Left ventricle myocardium inferior (tissue), 1 donor: ENCODE results near the gene ABCA7. TPM values are rescaled to one million over a fixed set of nuclear protein-coding genes. Genes with fewer than 3 reads are reported as not detected.

Experiments
- DNase-seq: peaks from one replicate; pipeline ENCODE4 v3.0.0-alpha.2; 2020
- H3K27ac ChIP-seq: fragments of 200-600 bp; replicated peaks from 2 replicates; pipeline ENCODE4 v1.8.0; 2021
- H3K27me3 ChIP-seq: fragments of 200-600 bp; 2 replicates; pipeline ENCODE4 v1.8.0; 2021; ENCODE audit warnings: low read depth
- H3K36me3 ChIP-seq: fragments of 200-600 bp; 2 replicates; pipeline ENCODE4 v1.8.0; 2021
- H3K4me1 ChIP-seq: fragments of 200-600 bp; 2 replicates; pipeline ENCODE4 v1.8.0; 2021
- H3K4me3 ChIP-seq: fragments of 200-600 bp; 2 replicates; pipeline ENCODE4 v1.8.0; 2021; ENCODE audit warnings: mild to moderate bottlenecking, moderate library complexity
- H3K9me3 ChIP-seq: fragments of 200-600 bp; replicated peaks from 2 replicates; pipeline ENCODE4 v1.8.0; 2021
- intact Hi-C: fragments of 100-400 bp; cut with micrococcal nuclease; formaldehyde crosslinking; loops from one replicate; pipeline ENCODE4 v1.11.0; 2022
- total RNA-seq: library from RNA; stranded (reverse); fragmentation: NEBNext Ultra II Directional; extraction: Animal tissue kit (Norgen Biotek cat#: 25700); gene quantifications from one replicate; pipeline ENCODE4 v1.2.1, GENCODE V29; 2021
- TF ChIP-seq, protein P1 (sequence below): fragments of 200-600 bp; IDR thresholded peaks from 2 replicates; pipeline ENCODE4 v1.8.0; 2021; ENCODE audit warnings: antibody characterized with exemption, mild to moderate bottlenecking, borderline replicate concordance
- donor health status: DM: no; HTN: yes; CAD: no; lungs with severe emphysema.

The ABCA7 gene
- total RNA-seq, 1 donor from 2014 or later: 9.3 TPM

DNA sequence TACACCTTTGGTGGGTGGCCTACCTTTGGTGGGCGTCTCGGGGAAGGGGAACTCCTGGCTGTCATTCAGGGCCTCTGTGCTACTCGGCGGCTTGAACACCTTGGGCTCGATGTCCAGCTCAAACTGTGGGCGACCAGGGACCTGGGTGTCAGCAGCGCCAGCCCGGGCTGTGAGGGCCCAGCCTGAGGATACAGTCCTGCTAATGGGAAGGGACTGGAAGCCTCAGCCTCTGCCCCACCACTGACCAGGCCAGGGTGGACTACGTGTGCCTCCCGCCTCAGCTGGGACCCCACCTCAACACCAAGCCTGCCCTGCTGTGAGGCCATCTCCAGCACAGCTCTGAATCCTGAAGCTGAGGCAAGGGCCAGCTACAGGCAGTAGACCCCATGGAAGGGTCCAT is 26.7 kb upstream of the ABCA7 start:
- Histone ChIP-seq H3K9me3 (no peaks in the 10 kb centered on the region), H3K27ac (no peak overlapping the region), H3K4me3 (no peak overlapping the region), H3K27me3 (no peaks in the 10 kb centered on the region), H3K36me3 (peaks cover 56% of the 10 kb centered on the region), H3K4me1 (peaks cover 55% of the 10 kb centered on the region)
- TF ChIP-seq, protein P1, sequence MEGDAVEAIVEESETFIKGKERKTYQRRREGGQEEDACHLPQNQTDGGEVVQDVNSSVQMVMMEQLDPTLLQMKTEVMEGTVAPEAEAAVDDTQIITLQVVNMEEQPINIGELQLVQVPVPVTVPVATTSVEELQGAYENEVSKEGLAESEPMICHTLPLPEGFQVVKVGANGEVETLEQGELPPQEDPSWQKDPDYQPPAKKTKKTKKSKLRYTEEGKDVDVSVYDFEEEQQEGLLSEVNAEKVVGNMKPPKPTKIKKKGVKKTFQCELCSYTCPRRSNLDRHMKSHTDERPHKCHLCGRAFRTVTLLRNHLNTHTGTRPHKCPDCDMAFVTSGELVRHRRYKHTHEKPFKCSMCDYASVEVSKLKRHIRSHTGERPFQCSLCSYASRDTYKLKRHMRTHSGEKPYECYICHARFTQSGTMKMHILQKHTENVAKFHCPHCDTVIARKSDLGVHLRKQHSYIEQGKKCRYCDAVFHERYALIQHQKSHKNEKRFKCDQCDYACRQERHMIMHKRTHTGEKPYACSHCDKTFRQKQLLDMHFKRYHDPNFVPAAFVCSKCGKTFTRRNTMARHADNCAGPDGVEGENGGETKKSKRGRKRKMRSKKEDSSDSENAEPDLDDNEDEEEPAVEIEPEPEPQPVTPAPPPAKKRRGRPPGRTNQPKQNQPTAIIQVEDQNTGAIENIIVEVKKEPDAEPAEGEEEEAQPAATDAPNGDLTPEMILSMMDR: no peak
- intact Hi-C loops: no loop called here
- DNase-seq: no peak

DNA sequence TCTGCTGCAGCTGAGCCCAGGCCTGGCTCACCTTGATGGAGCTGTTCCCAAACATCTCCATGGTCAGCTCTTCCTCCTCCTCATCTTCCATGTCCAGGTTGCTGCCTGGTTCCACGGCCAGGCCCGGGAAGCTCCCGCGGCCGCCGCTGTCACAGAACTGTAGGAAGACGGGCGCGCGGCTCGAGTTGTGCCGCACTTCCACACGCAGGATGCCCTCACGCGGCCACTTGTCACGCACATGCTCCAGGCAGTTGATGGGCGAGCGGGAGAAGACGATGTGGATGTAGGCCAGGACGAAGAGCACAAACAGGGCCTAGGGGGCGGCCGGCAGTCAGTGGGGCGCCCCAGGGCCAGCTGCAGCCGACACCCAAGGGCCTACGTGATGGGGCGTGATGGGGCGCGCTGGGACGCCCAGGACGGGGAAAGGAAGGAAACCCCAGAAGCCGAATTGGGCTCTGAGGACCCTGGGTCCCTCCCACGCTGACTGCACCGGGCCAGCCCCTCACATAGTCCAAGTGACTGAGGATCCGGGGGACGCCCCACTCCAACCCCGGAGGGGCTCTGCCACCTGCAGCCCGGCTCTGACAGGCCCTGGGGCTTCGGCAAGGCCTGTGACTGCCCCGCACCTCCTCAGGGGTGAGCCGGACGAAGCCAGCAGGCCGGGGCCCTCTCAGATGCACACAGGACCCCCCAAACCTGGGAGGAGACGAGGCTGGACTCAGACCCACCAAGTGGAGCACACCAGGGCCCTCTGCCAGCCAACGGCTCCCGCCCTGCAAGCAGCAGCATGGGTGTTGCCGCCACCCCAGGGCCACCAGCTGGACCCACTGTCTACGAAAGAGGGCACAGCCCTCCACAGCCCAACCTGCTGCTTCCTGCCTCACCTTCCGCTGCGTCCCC is 25.5 kb upstream of the ABCA7 start:
- Histone ChIP-seq H3K4me3 (no peak overlapping the region), H3K36me3 (peaks cover 50% of the 10 kb centered on the region), H3K4me1 (peaks cover 67% of the 10 kb centered on the region), H3K27ac (no peak overlapping the region), H3K9me3 (no peaks in the 10 kb centered on the region), H3K27me3 (no peaks in the 10 kb centered on the region)
- TF ChIP-seq, protein P1: no peak
- intact Hi-C loops: no loop called here
- DNase-seq: peak; percentile 15

DNA sequence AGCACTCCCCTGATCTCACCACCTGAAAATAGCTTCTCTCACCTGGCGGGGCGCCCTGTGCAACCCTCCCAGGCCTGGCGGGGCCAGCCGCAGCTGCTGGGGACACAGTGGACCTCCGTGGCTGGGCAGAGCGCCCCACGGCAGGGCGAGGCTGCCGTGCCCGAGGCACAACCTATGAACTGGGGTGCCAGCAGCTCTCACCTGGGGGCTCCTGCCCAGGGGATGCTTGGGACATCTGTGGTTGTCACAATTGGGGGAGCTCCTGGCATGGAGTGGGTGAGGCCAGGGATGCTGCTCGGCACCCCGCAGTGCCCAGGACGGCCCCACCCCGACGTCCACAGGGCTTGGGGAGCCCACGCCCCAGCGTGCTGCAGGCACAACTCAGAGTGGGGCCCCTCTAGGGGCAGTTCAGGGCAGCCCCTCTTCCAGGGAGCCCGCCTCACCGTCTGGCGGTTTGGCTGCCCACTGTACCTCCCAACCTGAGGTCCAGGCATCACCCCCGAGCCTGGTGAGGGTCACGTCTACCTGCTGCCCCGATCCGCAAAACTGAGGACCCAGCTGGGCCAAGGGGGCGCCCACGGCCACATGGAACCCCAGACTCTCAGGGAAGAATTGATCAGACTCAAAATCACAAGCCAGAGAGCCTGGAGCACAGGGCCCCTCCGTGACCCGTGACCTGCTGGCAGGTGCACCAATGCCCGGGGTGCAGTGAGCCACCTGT is 24.7 kb upstream of the ABCA7 start:
- peaks cover 69% of the 10 kb centered on the region for H3K4me1 ChIP-seq

DNA sequence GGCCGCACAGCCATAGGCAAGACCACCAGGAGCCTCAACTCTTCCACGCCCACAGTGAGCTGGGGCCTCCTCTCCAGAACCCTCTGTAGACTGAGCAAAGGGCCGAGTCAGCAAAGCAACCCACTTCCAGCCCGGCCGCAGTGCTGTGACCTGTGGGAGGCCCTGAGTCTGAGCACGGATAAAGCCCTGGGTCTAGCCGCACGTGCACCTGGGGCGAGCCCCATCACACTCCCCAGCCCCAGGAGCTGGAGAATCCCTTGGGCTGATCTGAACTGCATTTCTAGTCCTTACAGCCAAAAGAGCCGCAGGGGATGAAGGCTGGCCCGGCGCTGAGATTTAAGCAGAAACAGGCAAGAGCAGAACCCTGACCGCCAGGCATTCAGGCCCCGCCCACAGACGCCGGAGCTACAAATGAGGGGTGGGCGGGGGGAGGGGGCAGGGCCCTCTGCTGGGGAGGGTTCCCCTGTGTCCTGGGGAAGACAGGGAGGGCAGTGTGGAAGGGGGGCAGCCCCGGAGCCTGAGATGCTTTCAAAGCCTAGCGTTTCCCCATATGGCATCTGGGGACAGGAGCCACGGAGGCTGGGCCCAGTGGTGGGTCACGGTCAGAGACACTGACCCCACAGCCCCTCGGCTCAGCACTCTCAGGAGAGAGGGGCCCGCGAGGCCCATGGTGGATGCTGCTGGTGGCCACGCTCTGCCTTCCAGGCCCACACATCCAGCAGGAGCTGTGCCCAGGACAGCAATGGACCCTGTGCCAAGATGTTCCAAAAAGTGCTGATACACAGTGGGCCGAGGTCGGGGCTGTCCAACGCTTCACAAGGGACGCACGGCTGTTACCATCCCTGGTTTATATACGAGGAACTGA is 23.9 kb upstream of the ABCA7 start:
- intact Hi-C loops: no loop called here
- Histone ChIP-seq H3K9me3 (no peaks in the 10 kb centered on the region), H3K4me1 (peaks cover 73% of the 10 kb centered on the region), H3K27ac (peak overlapping the region; percentile 65), H3K27me3 (no peaks in the 10 kb centered on the region), H3K36me3 (peaks cover 34% of the 10 kb centered on the region), H3K4me3 (peak overlapping the region; percentile 89)
- TF ChIP-seq, protein P1: no peak
- peak; percentile 15 for DNase-seq

More for the DNA sequence above, 24.7 kb upstream of the ABCA7 start:
- no peak for DNase-seq
- Histone ChIP-seq H3K36me3 (peaks cover 42% of the 10 kb centered on the region), H3K4me3 (no peak overlapping the region), H3K9me3 (no peaks in the 10 kb centered on the region), H3K27me3 (no peaks in the 10 kb centered on the region), H3K27ac (no peak overlapping the region)
- TF ChIP-seq, protein P1: no peak
- intact Hi-C loops: no loop called here

DNA sequence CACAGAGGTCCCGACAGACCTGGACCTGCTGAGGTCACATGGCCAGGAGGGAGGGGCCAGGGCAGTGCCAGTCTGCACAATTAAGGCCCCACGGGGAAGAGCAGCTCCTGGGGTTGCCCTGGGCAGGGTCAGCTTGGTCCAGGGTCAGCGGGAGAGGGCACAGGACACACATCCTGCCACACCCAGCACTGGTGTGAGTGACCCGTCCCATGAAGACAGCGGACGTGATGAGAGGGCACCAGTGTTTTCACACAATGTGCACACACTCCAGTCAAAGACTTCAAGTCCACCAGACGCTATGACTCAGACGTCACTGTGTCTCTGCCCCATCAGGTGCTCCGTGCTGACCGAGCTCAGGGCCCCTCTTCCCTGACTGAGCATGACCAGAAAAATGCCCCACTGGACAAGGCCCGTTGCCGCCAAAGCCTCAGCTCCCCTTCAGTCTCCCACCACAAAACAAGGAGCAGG is 23.2 kb upstream of the ABCA7 start:
- Histone ChIP-seq H3K27ac (peak overlapping the region; percentile 65), H3K27me3 (no peaks in the 10 kb centered on the region), H3K4me1 (peaks cover 75% of the 10 kb centered on the region), H3K4me3 (peak overlapping the region; percentile 89), H3K36me3 (peaks cover 27% of the 10 kb centered on the region), H3K9me3 (no peaks in the 10 kb centered on the region)
- intact Hi-C loops: no loop called here
- peak; percentile 16 for DNase-seq
- TF ChIP-seq, protein P1: no peak
